GM12878 (cell line): ENCODE results near the gene RREB1. TPM values are rescaled to one million over a fixed set of nuclear protein-coding genes. Genes with fewer than 3 reads are reported as not detected.

Experiments
- ATAC-seq: fragments of 200-7000 bp; cut with Tn5 transposase; 3 replicates; pipeline ENCODE4 v1.9.1; 2020; ENCODE audit warnings: mild to moderate bottlenecking, moderate library complexity
- BruUV-seq: library from RNA; stranded (reverse); fragments of 400-500 nt; replicated peaks from 2 replicates; lab custom pipeline; 2021; lab: Mats Ljungman, UMichigan
- CTCF ChIA-PET: fragments of 300-600 bp; sonication (Branson Sonifier 250); formaldehyde crosslinking; extraction: SDS; loops from one replicate; lab custom pipeline; 2021; ENCODE audit warnings: inconsistent platforms; lab: Yijun Ruan, JAX
- POLR2A ChIA-PET: fragments of 350-600 bp; formaldehyde crosslinking; extraction: SDS; loops from one replicate; lab custom pipeline; 2021; ENCODE audit warnings: inconsistent platforms; lab: Charles Lee
- RAD21 ChIA-PET: fragments of 300-600 bp; sonication (Branson Sonifier 250); formaldehyde crosslinking; loops from one replicate; lab custom pipeline; 2023; ENCODE audit warnings: antibody characterized with exemption; ENCODE audit not compliant: unreplicated experiment; lab: Charles Lee
- SMC1A ChIA-PET: fragments of 300-600 bp; sonication (Branson Sonifier 250); formaldehyde crosslinking; loops from one replicate; lab custom pipeline; 2023; ENCODE audit not compliant: unreplicated experiment, uncharacterized antibody; lab: Charles Lee
- DNase-seq: peaks from one replicate; pipeline ENCODE4 v3.0.0-alpha.2; 2011; ENCODE audit warnings: low read depth, low spot score
- FAIRE-seq: peaks from 3 replicates; lab custom pipeline; 2011; peaks lifted over from hg19 to GRCh38; lab: Jason Lieb, UNC
- H2AFZ ChIP-seq: 2 replicates; pipeline ENCODE4 v1.6.0; 2011; ENCODE audit warnings: low read depth, low read length, control low read depth; ENCODE audit not compliant: control insufficient read depth
- H3K27ac ChIP-seq: 2 replicates; pipeline ENCODE4 v1.5.1; 2011; ENCODE audit warnings: control low read depth; ENCODE audit not compliant: control insufficient read depth, insufficient read depth
- H3K27me3 ChIP-seq, 2 experiments: replicated peaks in 1 of 2; 2 replicates each; pipeline versions ENCODE4 v1.6.0 to v1.6.1; 2011; ENCODE audit warnings: low read length in 1 of 2; ENCODE audit not compliant: control insufficient read depth in 2 of 2, insufficient read depth in 2 of 2
- H3K36me3 ChIP-seq, 2 experiments: 2 replicates each; pipeline ENCODE4 v1.5.1; 2011; ENCODE audit warnings: low read length in 1 of 2; ENCODE audit not compliant: control insufficient read depth in 2 of 2, insufficient read depth in 2 of 2
- H3K4me1 ChIP-seq: 2 replicates; pipeline ENCODE4 v1.6.1; 2011; ENCODE audit warnings: mild to moderate bottlenecking, low read length, moderate library complexity, mixed read lengths; ENCODE audit not compliant: control insufficient read depth, insufficient read depth
- H3K4me2 ChIP-seq: 2 replicates; pipeline ENCODE4 v1.6.0; 2011; ENCODE audit warnings: control low read depth; ENCODE audit not compliant: control insufficient read depth, insufficient read depth
- H3K4me3 ChIP-seq: fragments of 200-600 bp; sonication (generic); 2 replicates; pipeline ENCODE4 v1.5.1; 2016
- H3K79me2 ChIP-seq: 2 replicates; pipeline ENCODE4 v1.6.0; 2011; ENCODE audit warnings: low read length; ENCODE audit not compliant: control insufficient read depth, insufficient read depth
- H3K9ac ChIP-seq: 2 replicates; pipeline ENCODE4 v1.8.0; 2011; ENCODE audit warnings: low read length, control low read depth, mixed read lengths; ENCODE audit not compliant: control insufficient read depth, insufficient read depth
- H3K9me3 ChIP-seq: replicated peaks from 3 replicates; pipeline ENCODE4 v1.5.1; 2011; ENCODE audit warnings: mild to moderate bottlenecking, low read length; ENCODE audit not compliant: control insufficient read depth, insufficient read depth
- H4K20me1 ChIP-seq: 2 replicates; pipeline ENCODE4 v1.6.0; 2011; ENCODE audit not compliant: control insufficient read depth, insufficient read depth
- CBX5 ChIP-seq: sonication (generic); IDR thresholded peaks from 2 replicates; pipeline ENCODE4 v1.6.1; 2016; ENCODE audit warnings: low read depth, moderate library complexity, mild to moderate bottlenecking, inconsistent platforms
- CHD2 ChIP-seq: IDR thresholded peaks from 2 replicates; pipeline ENCODE4 v1.6.1; 2011; ENCODE audit warnings: low read depth, low read length, improper control_type of control experiment, borderline replicate concordance
- FOS ChIP-seq: IDR thresholded peaks from 3 replicates; pipeline ENCODE4 v1.6.1; 2011; ENCODE audit warnings: borderline replicate concordance; ENCODE audit not compliant: insufficient read length; ENCODE audit errors: extremely low read depth
- KDM1A ChIP-seq: fragments of 200-600 bp; sonication (generic); IDR thresholded peaks from 2 replicates; pipeline ENCODE4 v1.6.1; 2016; ENCODE audit warnings: borderline replicate concordance
- KLF5 ChIP-seq: fragments of 450-650 bp; IDR thresholded peaks from 2 replicates; pipeline ENCODE4 v1.6.1; 2014; ENCODE audit warnings: mild to moderate bottlenecking; ENCODE audit not compliant: partially characterized antibody
- MEF2A ChIP-seq: IDR thresholded peaks from 2 replicates; pipeline ENCODE4 v1.6.1; 2011; ENCODE audit warnings: low read depth, mild to moderate bottlenecking, low read length, moderate library complexity; ENCODE audit not compliant: insufficient read depth
- NFYB ChIP-seq: IDR thresholded peaks from 2 replicates; pipeline ENCODE4 v1.6.1; 2011; ENCODE audit warnings: low read depth, mild to moderate bottlenecking, low read length, improper control_type of control experiment, moderate library complexity; ENCODE audit not compliant: insufficient read depth
- NR2F1 ChIP-seq: fragments of 450-650 bp; conservative IDR thresholded peaks from 2 replicates; pipeline ENCODE4 v1.6.1; 2017; ENCODE audit warnings: mild to moderate bottlenecking
- PAX5 ChIP-seq: IDR thresholded peaks from 2 replicates; pipeline ENCODE4 v1.6.1; 2011; ENCODE audit warnings: low read depth, low read length, borderline replicate concordance
- SPI1 ChIP-seq: IDR thresholded peaks from 2 replicates; pipeline ENCODE4 v1.6.1; 2011; ENCODE audit warnings: low read depth, mild to moderate bottlenecking, low read length, moderate library complexity, borderline replicate concordance; ENCODE audit not compliant: insufficient read depth
- SUZ12 ChIP-seq: fragments of 200-600 bp; sonication (generic); IDR thresholded peaks from one replicate; pipeline ENCODE4 v1.6.1; 2018; ENCODE audit warnings: antibody characterized with exemption, mild to moderate bottlenecking; ENCODE audit not compliant: unreplicated experiment
- TBL1XR1 ChIP-seq: IDR thresholded peaks from 2 replicates; pipeline ENCODE4 v1.6.1; 2012; ENCODE audit warnings: low read depth, low read length, improper control_type of control experiment
- ZNF207 ChIP-seq: fragments of 450-650 bp; IDR thresholded peaks from 2 replicates; pipeline ENCODE4 v1.6.1; 2014; ENCODE audit warnings: antibody characterized with exemption, mild to moderate bottlenecking, borderline replicate concordance
- WGBS: methylation state at CpG from one replicate; pipeline ENCODE4 v1.1.6; 2016; ENCODE audit warnings: low lambda C conversion rate; ENCODE audit not compliant: insufficient replicate concordance, insufficient coverage; ENCODE audit errors: missing lambda C conversion rate; 5-methylcytosine and 5-hydroxymethylcytosine counted together
- in situ Hi-C: fragments of 300-500 bp; cut with MboI; formaldehyde crosslinking; loops from 9 replicates; pipeline ENCODE4 v1.14.3; 2018; ENCODE audit warnings: mixed read lengths
- intact Hi-C: fragments of 100-400 bp; cut with micrococcal nuclease; formaldehyde crosslinking; loops from one replicate; pipeline ENCODE4 v1.14.2; 2022; ENCODE audit not compliant: unreplicated experiment
- polyA plus RNA-seq, 11 experiments: library from polyadenylated mRNA; depleted of rRNA in 4 of 11; unstranded in 6 of 11; stranded (reverse) in 5 of 11; fragments of >200 nt; fragmentation: Nextera tagmentation in 4 of 11; fragmentation: Illumina TruSeq in 1 of 11; extraction: Ambion mirVana in 4 of 11; extraction: Trizol in 1 of 11; gene quantifications; 1 replicate in 1 of 11; 2 replicates in 10 of 11; pipeline versions ENCODE4 v1.2.1 to v1.2.3, GENCODE V29; 2011 to 2016; ENCODE audit warnings: inconsistent platforms in 2 of 11, missing spikeins in 2 of 11, low read depth in 1 of 11
- total RNA-seq, 4 experiments: library from RNA; depleted of rRNA in 3 of 4; stranded (reverse); fragments of >200 nt in 3 of 4; fragmentation: Illumina TruSeq in 1 of 4; extraction: Trizol in 1 of 4; gene quantifications; 2 replicates each; pipeline versions ENCODE4 v1.2.1 to v1.2.3, GENCODE V29; 2013 to 2021
- TF ChIP-seq, protein P1 (sequence below): IDR thresholded peaks from 2 replicates; pipeline ENCODE4 v1.6.1; 2011; ENCODE audit warnings: borderline replicate concordance, low read depth, mild to moderate bottlenecking, moderate library complexity, low read length; ENCODE audit not compliant: insufficient read depth, poor library complexity, severe bottlenecking
- TF ChIP-seq, protein P2 (sequence below): fragments of 450-650 bp; IDR thresholded peaks from 2 replicates; pipeline ENCODE4 v1.6.1; 2017; ENCODE audit warnings: mild to moderate bottlenecking, moderate library complexity
- TF ChIP-seq, protein P3 (sequence below): IDR thresholded peaks from 2 replicates; pipeline ENCODE4 v1.6.1; 2012; ENCODE audit warnings: low read depth, low read length, improper control_type of control experiment
- TF ChIP-seq, protein P4 (sequence below): IDR thresholded peaks from 2 replicates; pipeline ENCODE4 v1.6.1; 2012; ENCODE audit warnings: low read length, inconsistent platforms

RREB1 gene
- total and polyA plus RNA-seq, 10 of the 15 experiments (the other 5 are each of a cell fraction or from before 2014, with no cell fraction given) = 1.9 to 30.3 (median 8.6) TPM

DNA sequence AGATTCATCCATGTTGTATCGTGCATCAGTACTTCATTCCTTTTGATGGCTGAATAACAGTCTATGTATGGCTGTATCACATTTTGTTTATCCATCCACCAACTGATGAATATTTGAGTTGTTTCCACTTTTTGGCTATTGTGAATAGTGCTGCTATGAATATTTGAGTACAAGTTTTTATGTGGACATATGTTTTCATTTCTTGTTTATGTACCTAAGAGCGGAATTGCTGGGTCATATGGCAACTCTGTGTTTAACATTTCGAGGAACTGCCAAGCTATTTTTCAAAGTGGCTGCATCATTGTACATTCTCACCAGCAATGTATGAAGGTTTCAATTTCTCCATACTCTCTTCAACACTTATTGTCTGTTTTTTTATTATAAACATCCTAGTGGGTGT, 3.0 kb upstream of the RREB1 start:
- RAD21 ChIA-PET = no interaction called here
- Histone ChIP-seq H3K9me3 (no peaks in the 10 kb centered on the region), H2AFZ (no peak overlapping the region), H3K4me3 (no peak overlapping the region), H3K9ac (no peak overlapping the region), H3K27ac (no peak overlapping the region), H3K4me1 (peaks cover 12% of the 10 kb centered on the region), H3K36me3 (no peaks in the 10 kb centered on the region), H3K4me2 (no peak overlapping the region), H4K20me1 (no peaks in the 10 kb centered on the region), H3K27me3 (no peaks in the 10 kb centered on the region), H3K79me2 (peaks cover 28% of the 10 kb centered on the region)
- POLR2A ChIA-PET = no interaction called here
- no peak for FAIRE-seq
- SMC1A ChIA-PET = interaction anchor here (1.6 to 2.3 kb wide), 5 partner anchors 12 to 112 kb away, joined by 3 to 8 read pairs (median 4); no protein-coding TSS in a partner anchor
- intact Hi-C loops = loop anchor here (5.0 kb wide), 1 partner anchor 133 kb away; no protein-coding TSS in a partner anchor
- BruUV-seq = no TSS peak
- DNase-seq = no peak
- ATAC-seq = no peak
- CTCF ChIA-PET = no interaction called here
- in situ Hi-C loops = no loop called here
- TF ChIP-seq, protein P1, sequence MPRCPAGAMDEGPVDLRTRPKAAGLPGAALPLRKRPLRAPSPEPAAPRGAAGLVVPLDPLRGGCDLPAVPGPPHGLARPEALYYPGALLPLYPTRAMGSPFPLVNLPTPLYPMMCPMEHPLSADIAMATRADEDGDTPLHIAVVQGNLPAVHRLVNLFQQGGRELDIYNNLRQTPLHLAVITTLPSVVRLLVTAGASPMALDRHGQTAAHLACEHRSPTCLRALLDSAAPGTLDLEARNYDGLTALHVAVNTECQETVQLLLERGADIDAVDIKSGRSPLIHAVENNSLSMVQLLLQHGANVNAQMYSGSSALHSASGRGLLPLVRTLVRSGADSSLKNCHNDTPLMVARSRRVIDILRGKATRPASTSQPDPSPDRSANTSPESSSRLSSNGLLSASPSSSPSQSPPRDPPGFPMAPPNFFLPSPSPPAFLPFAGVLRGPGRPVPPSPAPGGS = no peak
- TF ChIP-seq, protein P2, sequence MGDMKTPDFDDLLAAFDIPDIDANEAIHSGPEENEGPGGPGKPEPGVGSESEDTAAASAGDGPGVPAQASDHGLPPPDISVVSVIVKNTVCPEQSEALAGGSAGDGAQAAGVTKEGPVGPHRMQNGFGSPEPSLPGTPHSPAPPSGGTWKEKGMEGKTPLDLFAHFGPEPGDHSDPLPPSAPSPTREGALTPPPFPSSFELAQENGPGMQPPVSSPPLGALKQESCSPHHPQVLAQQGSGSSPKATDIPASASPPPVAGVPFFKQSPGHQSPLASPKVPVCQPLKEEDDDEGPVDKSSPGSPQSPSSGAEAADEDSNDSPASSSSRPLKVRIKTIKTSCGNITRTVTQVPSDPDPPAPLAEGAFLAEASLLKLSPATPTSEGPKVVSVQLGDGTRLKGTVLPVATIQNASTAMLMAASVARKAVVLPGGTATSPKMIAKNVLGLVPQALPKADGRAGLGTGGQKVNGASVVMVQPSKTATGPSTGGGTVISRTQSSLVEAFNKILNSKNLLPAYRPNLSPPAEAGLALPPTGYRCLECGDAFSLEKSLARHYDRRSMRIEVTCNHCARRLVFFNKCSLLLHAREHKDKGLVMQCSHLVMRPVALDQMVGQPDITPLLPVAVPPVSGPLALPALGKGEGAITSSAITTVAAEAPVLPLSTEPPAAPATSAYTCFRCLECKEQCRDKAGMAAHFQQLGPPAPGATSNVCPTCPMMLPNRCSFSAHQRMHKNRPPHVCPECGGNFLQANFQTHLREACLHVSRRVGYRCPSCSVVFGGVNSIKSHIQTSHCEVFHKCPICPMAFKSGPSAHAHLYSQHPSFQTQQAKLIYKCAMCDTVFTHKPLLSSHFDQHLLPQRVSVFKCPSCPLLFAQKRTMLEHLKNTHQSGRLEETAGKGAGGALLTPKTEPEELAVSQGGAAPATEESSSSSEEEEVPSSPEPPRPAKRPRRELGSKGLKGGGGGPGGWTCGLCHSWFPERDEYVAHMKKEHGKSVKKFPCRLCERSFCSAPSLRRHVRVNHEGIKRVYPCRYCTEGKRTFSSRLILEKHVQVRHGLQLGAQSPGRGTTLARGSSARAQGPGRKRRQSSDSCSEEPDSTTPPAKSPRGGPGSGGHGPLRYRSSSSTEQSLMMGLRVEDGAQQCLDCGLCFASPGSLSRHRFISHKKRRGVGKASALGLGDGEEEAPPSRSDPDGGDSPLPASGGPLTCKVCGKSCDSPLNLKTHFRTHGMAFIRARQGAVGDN = no peak
- no peak for TF ChIP-seq NR2F1
- TF ChIP-seq FOS = no peak
- TF ChIP-seq PAX5 = no peak
- no peak for TF ChIP-seq MEF2A
- TF ChIP-seq SPI1 = no peak
- no peak for TF ChIP-seq CHD2
- no peak for TF ChIP-seq NFYB
- TF ChIP-seq CBX5 = no peak
- TF ChIP-seq, protein P3, sequence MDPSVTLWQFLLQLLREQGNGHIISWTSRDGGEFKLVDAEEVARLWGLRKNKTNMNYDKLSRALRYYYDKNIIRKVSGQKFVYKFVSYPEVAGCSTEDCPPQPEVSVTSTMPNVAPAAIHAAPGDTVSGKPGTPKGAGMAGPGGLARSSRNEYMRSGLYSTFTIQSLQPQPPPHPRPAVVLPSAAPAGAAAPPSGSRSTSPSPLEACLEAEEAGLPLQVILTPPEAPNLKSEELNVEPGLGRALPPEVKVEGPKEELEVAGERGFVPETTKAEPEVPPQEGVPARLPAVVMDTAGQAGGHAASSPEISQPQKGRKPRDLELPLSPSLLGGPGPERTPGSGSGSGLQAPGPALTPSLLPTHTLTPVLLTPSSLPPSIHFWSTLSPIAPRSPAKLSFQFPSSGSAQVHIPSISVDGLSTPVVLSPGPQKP = no peak
- TF ChIP-seq KDM1A = no peak
- no peak for TF ChIP-seq ZNF207
- TF ChIP-seq KLF5 = no peak
- TF ChIP-seq TBL1XR1 = no peak
- no peak for TF ChIP-seq SUZ12
- TF ChIP-seq, protein P4, sequence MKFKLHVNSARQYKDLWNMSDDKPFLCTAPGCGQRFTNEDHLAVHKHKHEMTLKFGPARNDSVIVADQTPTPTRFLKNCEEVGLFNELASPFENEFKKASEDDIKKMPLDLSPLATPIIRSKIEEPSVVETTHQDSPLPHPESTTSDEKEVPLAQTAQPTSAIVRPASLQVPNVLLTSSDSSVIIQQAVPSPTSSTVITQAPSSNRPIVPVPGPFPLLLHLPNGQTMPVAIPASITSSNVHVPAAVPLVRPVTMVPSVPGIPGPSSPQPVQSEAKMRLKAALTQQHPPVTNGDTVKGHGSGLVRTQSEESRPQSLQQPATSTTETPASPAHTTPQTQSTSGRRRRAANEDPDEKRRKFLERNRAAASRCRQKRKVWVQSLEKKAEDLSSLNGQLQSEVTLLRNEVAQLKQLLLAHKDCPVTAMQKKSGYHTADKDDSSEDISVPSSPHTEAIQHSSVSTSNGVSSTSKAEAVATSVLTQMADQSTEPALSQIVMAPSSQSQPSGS = no peak
- 71% methylated on average over 3 of the region's 3 CpGs for WGBS
